Duodenal mucosa (tissue), 2 donors: ENCODE results near the gene SYNGR3.
A peak's percentile ranks its signal among the peaks of the same experiment; 100 is the strongest.

ENCODE experiments used
- H3K27ac ChIP-seq: one replicate; pipeline ENCODE4 v1.7.0; 2013; ENCODE audit warnings: low read depth, low read length
- H3K27me3 ChIP-seq, 2 donors: one replicate each; pipeline ENCODE4 v1.7.0; 2013; ENCODE audit warnings: low read length in 2 of 2, control low read depth in 1 of 2; ENCODE audit not compliant: insufficient read depth in 2 of 2, control insufficient read depth in 1 of 2
- H3K36me3 ChIP-seq, 2 donors: one replicate each; pipeline ENCODE4 v1.7.0; 2013; ENCODE audit warnings: low read length in 2 of 2, control low read depth in 1 of 2; ENCODE audit not compliant: insufficient read depth in 2 of 2, control insufficient read depth in 1 of 2
- H3K4me1 ChIP-seq, 2 donors: one replicate each; pipeline ENCODE4 v1.7.0; 2013; ENCODE audit warnings: low read length in 2 of 2, control low read depth in 1 of 2; ENCODE audit not compliant: insufficient read depth in 2 of 2, control insufficient read depth in 1 of 2
- H3K4me3 ChIP-seq, 2 donors: one replicate each; pipeline ENCODE4 v1.7.0; 2013; ENCODE audit warnings: low read length in 2 of 2, low read depth in 1 of 2
- H3K9ac ChIP-seq, 2 donors: one replicate each; pipeline ENCODE4 v1.7.0; 2013; ENCODE audit warnings: low read length in 2 of 2, low read depth in 1 of 2
- H3K9me3 ChIP-seq, 2 donors: one replicate each; pipeline ENCODE4 v1.7.0; 2013; ENCODE audit warnings: low read length in 2 of 2, control low read depth in 1 of 2; ENCODE audit not compliant: control insufficient read depth in 1 of 2

The SYNGR3 gene

GRCh38 chr16:2037115-2037514 lies 47.3 kb downstream of the SYNGR3 start:
- Histone ChIP-seq H3K4me1 (peaks cover 24 to 40% of the 10 kb centered on the region in 2 donors), H3K27me3 (no peaks in the 10 kb centered on the region), H3K36me3 (no peaks in the 10 kb centered on the region), H3K9ac (no peak overlapping the region), H3K9me3 (no peaks in the 10 kb centered on the region), H3K27ac (no peak overlapping the region), H3K4me3 (no peak overlapping the region)

- H3K9me3 ChIP-seq = no peaks in the 10 kb centered on the region
- no peaks in the 10 kb centered on the region for H3K36me3 ChIP-seq
- no peak overlapping the region for H3K9ac ChIP-seq
- peak overlapping the region; percentile 75 for H3K27ac ChIP-seq
- no peaks in the 10 kb centered on the region for H3K27me3 ChIP-seq
- no peak overlapping the region for H3K4me3 ChIP-seq
- H3K4me1 ChIP-seq = peaks cover 24 to 43% of the 10 kb centered on the region in 2 donors
Measured at GRCh38 chr16:2037647-2038381, 48.0 kb downstream of the SYNGR3 start.

- H3K4me1 ChIP-seq = peaks cover 30 to 50% of the 10 kb centered on the region in 2 donors
- H3K9ac ChIP-seq = no peak overlapping the region
- H3K27me3 ChIP-seq = no peaks in the 10 kb centered on the region
- H3K4me3 ChIP-seq = no peak overlapping the region
- no peaks in the 10 kb centered on the region for H3K9me3 ChIP-seq
- peak overlapping the region; percentile 58 for H3K27ac ChIP-seq
- H3K36me3 ChIP-seq = no peaks in the 10 kb centered on the region
Measured at GRCh38 chr16:2038382-2039231, 48.8 kb downstream of the SYNGR3 start.

GRCh38 chr16:2039274-2040031 lies 49.7 kb downstream of the SYNGR3 start:
- Histone ChIP-seq H3K4me1 (peaks cover 29 to 57% of the 10 kb centered on the region in 2 donors), H3K9me3 (no peaks in the 10 kb centered on the region), H3K36me3 (no peaks in the 10 kb centered on the region), H3K27me3 (no peaks in the 10 kb centered on the region), H3K4me3 (no peak overlapping the region), H3K9ac (no peak overlapping the region), H3K27ac (peak overlapping the region; percentile 58)

- Histone ChIP-seq H3K9me3 (no peaks in the 10 kb centered on the region), H3K36me3 (no peaks in the 10 kb centered on the region), H3K4me1 (peaks cover 29 to 50% of the 10 kb centered on the region in 2 donors), H3K9ac (no peak overlapping the region), H3K27ac (peak overlapping the region; percentile 32), H3K27me3 (no peaks in the 10 kb centered on the region), H3K4me3 (no peak overlapping the region)
Measured at GRCh38 chr16:2040041-2040786, 50.4 kb downstream of the SYNGR3 start.

GRCh38 chr16:2040787-2041522 lies 51.2 kb downstream of the SYNGR3 start:
- H3K4me3 ChIP-seq = no peak overlapping the region
- H3K27ac ChIP-seq = no peak overlapping the region
- peaks cover 29 to 52% of the 10 kb centered on the region in 2 donors for H3K4me1 ChIP-seq
- no peak overlapping the region for H3K9ac ChIP-seq
- H3K36me3 ChIP-seq = no peaks in the 10 kb centered on the region
- no peaks in the 10 kb centered on the region for H3K9me3 ChIP-seq
- H3K27me3 ChIP-seq = no peaks in the 10 kb centered on the region

- Histone ChIP-seq H3K4me1 (peaks cover 34 to 50% of the 10 kb centered on the region in 2 donors), H3K9ac (peak overlapping the region in 1 of 2 donors; percentile 39), H3K4me3 (no peak overlapping the region), H3K36me3 (no peaks in the 10 kb centered on the region), H3K27ac (no peak overlapping the region), H3K27me3 (no peaks in the 10 kb centered on the region), H3K9me3 (no peaks in the 10 kb centered on the region)
Measured at GRCh38 chr16:2042171-2042985, 52.6 kb downstream of the SYNGR3 start.

- Histone ChIP-seq H3K27me3 (no peaks in the 10 kb centered on the region), H3K4me1 (peaks cover 34 to 46% of the 10 kb centered on the region in 2 donors), H3K9ac (no peak overlapping the region), H3K9me3 (no peaks in the 10 kb centered on the region), H3K4me3 (no peak overlapping the region), H3K36me3 (no peaks in the 10 kb centered on the region), H3K27ac (peak overlapping the region; percentile 42)
Measured at GRCh38 chr16:2042986-2043666, 53.4 kb downstream of the SYNGR3 start.
